Left ventricle myocardium inferior (tissue), 1 donor: Measurements from ENCODE around the gene XIRP2. TPM values are rescaled to one million over a fixed set of nuclear protein-coding genes. Genes with fewer than 3 reads are reported as not detected.

ENCODE experiments used
- DNase-seq: peaks from one replicate; pipeline ENCODE4 v3.0.0-alpha.2; 2020
- H3K27ac ChIP-seq: fragments of 200-600 bp; replicated peaks from 2 replicates; pipeline ENCODE4 v1.8.0; 2021
- H3K27me3 ChIP-seq: fragments of 200-600 bp; 2 replicates; pipeline ENCODE4 v1.8.0; 2021; ENCODE audit warnings: low read depth
- H3K36me3 ChIP-seq: fragments of 200-600 bp; 2 replicates; pipeline ENCODE4 v1.8.0; 2021
- H3K4me1 ChIP-seq: fragments of 200-600 bp; 2 replicates; pipeline ENCODE4 v1.8.0; 2021
- H3K4me3 ChIP-seq: fragments of 200-600 bp; 2 replicates; pipeline ENCODE4 v1.8.0; 2021; ENCODE audit warnings: mild to moderate bottlenecking, moderate library complexity
- H3K9me3 ChIP-seq: fragments of 200-600 bp; replicated peaks from 2 replicates; pipeline ENCODE4 v1.8.0; 2021
- CTCF ChIP-seq: fragments of 200-600 bp; IDR thresholded peaks from 2 replicates; pipeline ENCODE4 v1.8.0; 2021; ENCODE audit warnings: antibody characterized with exemption, mild to moderate bottlenecking, borderline replicate concordance
- intact Hi-C: fragments of 100-400 bp; cut with micrococcal nuclease; formaldehyde crosslinking; loops from one replicate; pipeline ENCODE4 v1.11.0; 2022
- total RNA-seq: library from RNA; stranded (reverse); fragmentation: NEBNext Ultra II Directional; extraction: Animal tissue kit (Norgen Biotek cat#: 25700); gene quantifications from one replicate; pipeline ENCODE4 v1.2.1, GENCODE V29; 2021
- donor health status: DM: no; HTN: yes; CAD: no; lungs with severe emphysema.

The XIRP2 gene
- total RNA-seq, 1 donor from 2014 or later, result 364 TPM

- Histone ChIP-seq H3K27ac (no peak overlapping the region), H3K9me3 (no peaks in the 10 kb centered on the region), H3K4me3 (no peak overlapping the region), H3K4me1 (no peaks in the 10 kb centered on the region), H3K36me3 (no peaks in the 10 kb centered on the region), H3K27me3 (no peaks in the 10 kb centered on the region)
- intact Hi-C loops, result no loop called here
- no peak for TF ChIP-seq CTCF
- no peak for DNase-seq
Observed at GRCh38 chr2:166892397-166892796, 4.1 kb downstream of the XIRP2 start.

- no peak overlapping the region for H3K4me3 ChIP-seq
- no peak for DNase-seq
- intact Hi-C loops, result no loop called here
Observed at GRCh38 chr2:166895243-166895642, 7.0 kb downstream of the XIRP2 start.

GRCh38 chr2:166897666-166898065 is 9.4 kb downstream of the XIRP2 start:
- Histone ChIP-seq H3K9me3 (no peaks in the 10 kb centered on the region), H3K4me3 (no peak overlapping the region), H3K27me3 (no peaks in the 10 kb centered on the region), H3K4me1 (no peaks in the 10 kb centered on the region), H3K27ac (no peak overlapping the region), H3K36me3 (no peaks in the 10 kb centered on the region)
- intact Hi-C loops, result no loop called here
- TF ChIP-seq CTCF, result no peak
- DNase-seq, result no peak

More at GRCh38 chr2:166895243-166895642, 7.0 kb downstream of the XIRP2 start:
- Histone ChIP-seq H3K36me3 (no peaks in the 10 kb centered on the region), H3K4me1 (no peaks in the 10 kb centered on the region), H3K27ac (no peak overlapping the region), H3K9me3 (no peaks in the 10 kb centered on the region), H3K27me3 (no peaks in the 10 kb centered on the region)
- TF ChIP-seq CTCF, result no peak

- Histone ChIP-seq H3K9me3 (no peaks in the 10 kb centered on the region), H3K36me3 (no peaks in the 10 kb centered on the region), H3K4me1 (no peaks in the 10 kb centered on the region), H3K27me3 (no peaks in the 10 kb centered on the region), H3K27ac (no peak overlapping the region), H3K4me3 (no peak overlapping the region)
- no peak for TF ChIP-seq CTCF
- no peak for DNase-seq
- intact Hi-C loops, result no loop called here
Observed at GRCh38 chr2:166899676-166900075, 11.4 kb downstream of the XIRP2 start.

- intact Hi-C loops, result no loop called here
- H3K27ac ChIP-seq, result no peak overlapping the region
- no peaks in the 10 kb centered on the region for H3K27me3 ChIP-seq
- H3K4me1 ChIP-seq, result no peaks in the 10 kb centered on the region
- no peaks in the 10 kb centered on the region for H3K36me3 ChIP-seq
- peak; percentile 47 for TF ChIP-seq CTCF
- H3K9me3 ChIP-seq, result no peaks in the 10 kb centered on the region
- no peak overlapping the region for H3K4me3 ChIP-seq
- no peak for DNase-seq
Observed at GRCh38 chr2:166900700-166901099, 12.4 kb downstream of the XIRP2 start.

- no peaks in the 10 kb centered on the region for H3K36me3 ChIP-seq
Observed at GRCh38 chr2:166901336-166901735, 13.1 kb downstream of the XIRP2 start.

More at GRCh38 chr2:166901336-166901735, 13.1 kb downstream of the XIRP2 start:
- Histone ChIP-seq H3K27ac (no peak overlapping the region), H3K9me3 (no peaks in the 10 kb centered on the region), H3K27me3 (no peaks in the 10 kb centered on the region), H3K4me1 (no peaks in the 10 kb centered on the region), H3K4me3 (no peak overlapping the region)
- intact Hi-C loops, result no loop called here
- TF ChIP-seq CTCF, result no peak
- no peak for DNase-seq
